Stimulated activated CD4-positive, alpha-beta T cell treated with anti-CD3 and anti-CD28 coated beads, Interleukin-1b, Interleukin-23, amount 100 ng/mL, for 1 hour (primary cell): ENCODE results near the gene TMEM14A.

Experiments used
- DNase-seq, 2 donors: peaks; one replicate each; pipeline ENCODE4 v3.0.0-alpha.2; 2020; ENCODE audit warnings: low read depth in 2 of 2

TMEM14A gene

GRCh38 chr6:52735071-52735470 is 64.2 kb downstream of the TMEM14A start:
- DNase-seq, result no peak

- DNase-seq, result no peak
These were observed 65.2 kb downstream of the TMEM14A start for GRCh38 chr6:52736145-52736544.
